HG03108 (cell line): ENCODE measurements around the gene PLEKHD1.
"Not testable (repeated sequence)": the region's sequence is repeated elsewhere in the genome, so short reads cannot be mapped to it uniquely, and the experiment has no call there.

Experiments used
- ATAC-seq: cut with Tn5 transposase; IDR thresholded peaks from one replicate; pipeline ENCODE4 v1.9.1; 2021; ENCODE audit warnings: moderate library complexity; ENCODE audit not compliant: unreplicated experiment

PLEKHD1 gene

GRCh38 chr14:69480136-69480535, 4.4 kb upstream of the PLEKHD1 start:
- ATAC-seq, result no peak

GRCh38 chr14:69481815-69482568, 2.5 kb upstream of the PLEKHD1 start:
- ATAC-seq, result peak; percentile 86

- ATAC-seq, result no peak
Observed at GRCh38 chr14:69483765-69484443, 624 bp upstream of the PLEKHD1 start.

- ATAC-seq, result no peak
Observed at GRCh38 chr14:69485315-69485660, 760 bp downstream of the PLEKHD1 start.

- no peak for ATAC-seq
Observed at GRCh38 chr14:69485701-69486100, 1.2 kb downstream of the PLEKHD1 start.

GRCh38 chr14:69487226-69487625, 2.7 kb downstream of the PLEKHD1 start:
- ATAC-seq, result no peak

- no peak for ATAC-seq
Observed at GRCh38 chr14:69487771-69488170, 3.2 kb downstream of the PLEKHD1 start.

GRCh38 chr14:69489495-69489894, 5.0 kb downstream of the PLEKHD1 start:
- ATAC-seq, result no peak

GRCh38 chr14:69490219-69490918, 5.8 kb downstream of the PLEKHD1 start:
- ATAC-seq, result no peak

- ATAC-seq, result no peak
Observed at GRCh38 chr14:69491193-69491592, 6.7 kb downstream of the PLEKHD1 start.

- no peak for ATAC-seq
Observed at GRCh38 chr14:69493038-69493437, 8.5 kb downstream of the PLEKHD1 start.

GRCh38 chr14:69493791-69494190, 9.3 kb downstream of the PLEKHD1 start:
- no peak for ATAC-seq

GRCh38 chr14:69495341-69495921, 10.9 kb downstream of the PLEKHD1 start:
- no peak for ATAC-seq

- ATAC-seq, result not testable (repeated sequence)
Observed at GRCh38 chr14:69497866-69498265, 13.3 kb downstream of the PLEKHD1 start.

- not testable (repeated sequence) for ATAC-seq
Observed at GRCh38 chr14:69498286-69498685, 13.8 kb downstream of the PLEKHD1 start.

GRCh38 chr14:69499436-69499835, 14.9 kb downstream of the PLEKHD1 start:
- ATAC-seq, result no peak

- ATAC-seq, result no peak
Observed at GRCh38 chr14:69500096-69500495, 15.6 kb downstream of the PLEKHD1 start.

GRCh38 chr14:69500736-69501135, 16.2 kb downstream of the PLEKHD1 start:
- no peak for ATAC-seq

GRCh38 chr14:69501423-69501838, 16.9 kb downstream of the PLEKHD1 start:
- no peak for ATAC-seq

- no peak for ATAC-seq
Observed at GRCh38 chr14:69504775-69505174, 20.2 kb downstream of the PLEKHD1 start.
